ENCODE results near the gene TLE1.

The TLE1 gene

DNA sequence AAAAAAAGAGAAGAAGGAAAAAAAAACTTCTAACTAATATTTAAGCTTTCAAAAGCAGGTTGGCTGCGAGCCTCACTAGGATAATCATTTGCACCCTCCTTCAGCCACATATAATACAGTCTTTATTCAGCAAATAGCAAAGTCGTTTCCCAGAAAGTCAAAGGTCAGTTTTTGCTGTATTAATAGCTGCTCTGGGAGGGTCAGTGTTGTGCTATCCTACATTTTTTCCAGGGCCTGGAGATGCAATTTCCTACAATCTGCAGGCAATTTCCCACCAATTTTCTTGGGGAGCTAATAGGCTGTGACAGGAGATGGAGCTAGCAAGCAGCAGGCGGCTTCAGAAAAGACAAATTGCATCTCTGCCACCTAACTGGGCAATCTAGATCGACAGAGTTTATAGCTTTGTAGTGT, 136.8 kb downstream of the TLE1 start:
- no peak for DNase-seq (ENCODE audit: low spot score)
- ChIA-PET POLR2A (ENCODE audit: low non-redundant PET) (no interaction called here), CTCF (interaction anchor here (0.5 kb wide), 1 partner anchor 150 kb away, joined by 3 read pairs; no protein-coding TSS in a partner anchor)
- H3K27ac ChIP-seq = no peak overlapping the region
- no peak for TF ChIP-seq CTCF (conservative IDR thresholded peaks at IDR 0.05; ENCODE audit: low read depth)

GRCh38 chr9:81550207-81550583, 139.2 kb downstream of the TLE1 start:
- ChIA-PET CTCF (interaction anchor here (0.5 to 1.0 kb wide), 3 partner anchors 23 to 134 kb away, joined by 3 to 4 read pairs (median 3); no protein-coding TSS in a partner anchor), POLR2A (ENCODE audit: low non-redundant PET) (no interaction called here)
- no peak for TF ChIP-seq CTCF (conservative IDR thresholded peaks at IDR 0.05; ENCODE audit: low read depth)
- DNase-seq (ENCODE audit: low spot score) = no peak
- no peak overlapping the region for H3K27ac ChIP-seq

GRCh38 chr9:81549500-81550206, 139.7 kb downstream of the TLE1 start:
- TF ChIP-seq CTCF (conservative IDR thresholded peaks at IDR 0.05; ENCODE audit: low read depth) = no peak
- POLR2A ChIA-PET (ENCODE audit: low non-redundant PET) = no interaction called here
- no peak overlapping the region for H3K27ac ChIP-seq
- DNase-seq (ENCODE audit: low spot score) = no peak
- CTCF ChIA-PET = interaction anchor here (0.5 to 1.0 kb wide), 2 partner anchors 22 to 27 kb away, joined by 3 to 4 read pairs; no protein-coding TSS in a partner anchor

DNA sequence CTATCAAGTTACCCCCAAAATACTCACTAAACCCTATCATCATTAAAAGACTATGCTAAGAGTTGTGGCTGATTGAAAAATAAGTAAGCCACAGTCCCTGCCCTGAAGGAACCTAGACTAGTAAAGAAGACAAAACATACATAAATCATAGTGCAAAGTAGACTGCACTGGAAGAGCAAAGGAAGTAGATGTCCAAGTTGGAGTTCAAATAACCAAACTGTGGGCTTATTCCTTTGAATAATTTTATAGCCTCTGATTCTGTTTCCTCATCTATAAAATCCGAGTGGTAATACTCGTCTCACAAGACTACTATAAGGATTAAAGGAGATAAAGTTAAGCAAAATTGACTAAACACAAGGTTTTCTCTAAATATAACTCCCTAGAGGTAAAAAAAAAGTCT, 140.4 kb downstream of the TLE1 start:
- POLR2A ChIA-PET (ENCODE audit: low non-redundant PET) = no interaction called here
- CTCF ChIA-PET = no interaction called here
- no peak for TF ChIP-seq CTCF (conservative IDR thresholded peaks at IDR 0.05; ENCODE audit: low read depth)
- H3K27ac ChIP-seq = no peak overlapping the region
- DNase-seq (ENCODE audit: low spot score) = no peak

- ChIA-PET CTCF (no interaction called here), POLR2A (ENCODE audit: low non-redundant PET) (no interaction called here)
- no peak for DNase-seq (ENCODE audit: low spot score)
- H3K27ac ChIP-seq = no peak overlapping the region
- no peak for TF ChIP-seq CTCF (conservative IDR thresholded peaks at IDR 0.05; ENCODE audit: low read depth)
Observed at GRCh38 chr9:81546489-81546888, 142.9 kb downstream of the TLE1 start.

GRCh38 chr9:81543695-81544094, 145.7 kb downstream of the TLE1 start:
- CTCF ChIA-PET = interaction anchor here (0.7 to 1.1 kb wide), 2 partner anchors 21 to 730 kb away, joined by 3 read pairs; no protein-coding TSS in a partner anchor
- DNase-seq (ENCODE audit: low spot score) = no peak
- POLR2A ChIA-PET (ENCODE audit: low non-redundant PET) = no interaction called here
- TF ChIP-seq CTCF (conservative IDR thresholded peaks at IDR 0.05; ENCODE audit: low read depth) = no peak
- H3K27ac ChIP-seq = no peak overlapping the region

Data from RWPE1 (cell line).